Measurements from ENCODE around the gene HRC.
"Not testable (repeated sequence)": the region's sequence is repeated elsewhere in the genome, so short reads cannot be mapped to it uniquely, and the experiment has no call there.

HRC gene

GRCh38 chr19:49155005-49155819, at the start of gene HRC:
Gene HRC (minus strand): TSS chr19:49155396. CDS start chr19:49155237, 159 bp downstream.
- no peak for DNase-seq (ENCODE audit: low spot score)

- no peak for DNase-seq (ENCODE audit: low spot score)
These were observed 45.8 kb upstream of the HRC start for GRCh38 chr19:49201042-49201441.

- no peak for DNase-seq (ENCODE audit: low spot score)
These were observed 45.2 kb upstream of the HRC start for GRCh38 chr19:49200238-49200862.

- no peak for DNase-seq (ENCODE audit: low spot score)
These were observed 41.5 kb upstream of the HRC start for GRCh38 chr19:49196527-49197240.

- DNase-seq (ENCODE audit: low spot score) = no peak
These were observed 39.2 kb upstream of the HRC start for GRCh38 chr19:49194408-49194807.

- DNase-seq (ENCODE audit: low spot score) = no peak
These were observed 38.7 kb upstream of the HRC start for GRCh38 chr19:49193822-49194394.

- DNase-seq (ENCODE audit: low spot score) = no peak
These were observed 35.6 kb upstream of the HRC start for GRCh38 chr19:49190781-49191180.

GRCh38 chr19:49189259-49189658, 34.1 kb upstream of the HRC start:
- DNase-seq (ENCODE audit: low spot score) = no peak

GRCh38 chr19:49188626-49189200, 33.5 kb upstream of the HRC start:
- DNase-seq (ENCODE audit: low spot score) = no peak

- DNase-seq (ENCODE audit: low spot score) = no peak
These were observed 30.9 kb upstream of the HRC start for GRCh38 chr19:49186108-49186507.

- no peak for DNase-seq (ENCODE audit: low spot score)
These were observed 27.7 kb upstream of the HRC start for GRCh38 chr19:49182848-49183375.

GRCh38 chr19:49182010-49182847, 27.0 kb upstream of the HRC start:
- not testable (repeated sequence) for DNase-seq (ENCODE audit: low spot score)

GRCh38 chr19:49180659-49181058, 25.5 kb upstream of the HRC start:
- no peak for DNase-seq (ENCODE audit: low spot score)

- no peak for DNase-seq (ENCODE audit: low spot score)
These were observed 18.0 kb upstream of the HRC start for GRCh38 chr19:49173198-49173597.

- no peak for DNase-seq (ENCODE audit: low spot score)
These were observed 13.2 kb upstream of the HRC start for GRCh38 chr19:49168421-49168820.

GRCh38 chr19:49167857-49168409, 12.7 kb upstream of the HRC start:
- no peak for DNase-seq (ENCODE audit: low spot score)

GRCh38 chr19:49165865-49166301, 10.7 kb upstream of the HRC start:
- no peak for DNase-seq (ENCODE audit: low spot score)

- DNase-seq (ENCODE audit: low spot score) = no peak
These were observed 10.0 kb upstream of the HRC start for GRCh38 chr19:49165111-49165750.

- no peak for DNase-seq (ENCODE audit: low spot score)
These were observed 6.8 kb upstream of the HRC start for GRCh38 chr19:49161987-49162386.

Measured in CD4-positive, alpha-beta T cell treated with Interleukin-2 at 100 ng/mL for 4 hours (primary cell).